Left colon (tissue), 2 donors: Measurements from ENCODE around the gene NSUN3. TPM values are rescaled to one million over a fixed set of nuclear protein-coding genes. Genes with fewer than 3 reads are reported as not detected.
"Not testable (repeated sequence)": the region's sequence is repeated elsewhere in the genome, so short reads cannot be mapped to it uniquely, and the experiment has no call there.

Experiments
- ATAC-seq: fragments of 200-7000 bp; cut with Tn5 transposase; one replicate; pipeline ENCODE4 v1.9.1; 2020; ENCODE audit warnings: mild to moderate bottlenecking, moderate library complexity
- DNase-seq, 2 donors: peaks; one replicate each; pipeline ENCODE4 v3.0.0-alpha.2; 2020
- intact Hi-C, 2 donors: fragments of 100-400 bp; cut with DNase I in 1 of 2; cut with micrococcal nuclease in 1 of 2; formaldehyde crosslinking; loops; one replicate each; pipeline versions ENCODE4 v1.11.2 to v1.14.0; 2022; cut with DNase I, micrococcal nuclease
- long read RNA-seq: library from polyadenylated mRNA; unstranded; transcript quantifications from one replicate; pipeline ENCODE4 v2.0.0, GENCODE V29; 2021
- total RNA-seq, 2 donors: library from RNA; stranded (reverse); fragmentation: NEBNext Ultra II Directional; extraction: Animal tissue kit (Norgen Biotek cat#: 25700); gene quantifications; one replicate each; pipeline ENCODE4 v1.2.1, GENCODE V29; 2021
- donor health status: DM: no; HTN: no; CAD: no.
- donor health status: DM: yes; HTN: yes; CAD: no.

Gene NSUN3
- 10 to 100 TPM; 20.0 to 21.9 TPM for total RNA-seq
- long read RNA-seq, transcript NSUN3-201 (6 exons, 3,289 nt): major isoform, 8 of 12 reads
- long read RNA-seq, partial matches to known transcripts: 1 of 12 reads
- long read RNA-seq, other reads (novel, unspliced or antisense): 2 of 12 reads

DNA sequence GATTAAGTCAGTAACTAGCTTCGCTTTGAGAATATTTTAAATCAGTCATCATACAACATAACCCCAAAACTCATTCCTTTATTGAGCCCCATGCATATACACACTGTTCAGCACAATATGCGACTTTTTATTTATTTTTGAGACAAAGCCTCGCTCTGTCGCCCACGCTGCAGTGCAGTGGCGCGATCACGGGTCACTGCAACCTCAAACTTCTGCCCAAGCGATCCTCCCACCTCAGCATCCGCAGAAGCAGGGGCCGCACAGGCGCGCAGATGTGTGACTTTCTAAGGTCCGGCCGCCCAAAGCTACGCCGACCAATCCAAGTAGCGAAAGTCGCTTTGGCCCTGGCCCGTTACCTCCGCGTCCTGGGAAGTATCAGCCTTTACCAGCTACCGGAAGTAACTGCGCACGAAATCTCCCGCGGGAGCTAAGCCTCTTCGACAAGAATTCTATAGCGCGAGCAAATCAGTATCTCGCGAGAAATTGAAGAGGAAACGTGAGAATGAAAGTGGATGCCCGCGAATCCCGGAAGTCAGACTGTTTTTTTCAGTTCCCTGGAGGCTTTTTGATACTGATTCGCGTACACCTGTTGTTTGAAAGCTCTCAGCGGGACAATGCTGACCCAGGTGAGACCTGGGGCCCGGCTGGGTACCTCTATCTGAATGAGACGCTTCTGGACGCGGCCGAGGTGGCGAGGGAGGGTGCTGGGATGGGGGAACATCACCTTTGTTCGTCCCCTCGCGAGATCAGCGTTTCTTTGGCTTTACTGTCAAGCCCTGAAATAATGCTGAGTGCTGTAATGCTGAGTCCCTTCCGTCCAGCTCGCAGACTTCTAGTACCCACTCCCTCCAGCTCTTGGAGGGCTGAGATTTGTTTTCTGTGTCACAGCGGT, at the start of gene NSUN3, which contains the start of gene DHFR2:
TSS of gene NSUN3 (plus strand) at position 549 of the 892 bp plus-strand sequence. CDS start at position 615, 66 bp downstream.
TSS of gene DHFR2 (minus strand) at position 404 of the 892 bp plus-strand sequence. CDS start 1,405 bp downstream, outside the sequence.
- DNase-seq (peak; percentile 91 to 96), ATAC-seq (peak; percentile 92)
- intact Hi-C loops: loop anchor here (10.0 kb wide), 2 partner anchors 48 to 88 kb away; partner anchors contain the start of gene PROS1 (in 1 of the 2)

GRCh38 chr3:94015025-94015424, 47.8 kb upstream of the NSUN3 start:
- ATAC-seq: no peak
- intact Hi-C loops: loop anchor here in 1 of 2 donors (10.0 kb wide), 1 partner anchor 50 kb away; the partner anchor contains the start of genes DHFR2 and NSUN3
- DNase-seq: no peak

DNA sequence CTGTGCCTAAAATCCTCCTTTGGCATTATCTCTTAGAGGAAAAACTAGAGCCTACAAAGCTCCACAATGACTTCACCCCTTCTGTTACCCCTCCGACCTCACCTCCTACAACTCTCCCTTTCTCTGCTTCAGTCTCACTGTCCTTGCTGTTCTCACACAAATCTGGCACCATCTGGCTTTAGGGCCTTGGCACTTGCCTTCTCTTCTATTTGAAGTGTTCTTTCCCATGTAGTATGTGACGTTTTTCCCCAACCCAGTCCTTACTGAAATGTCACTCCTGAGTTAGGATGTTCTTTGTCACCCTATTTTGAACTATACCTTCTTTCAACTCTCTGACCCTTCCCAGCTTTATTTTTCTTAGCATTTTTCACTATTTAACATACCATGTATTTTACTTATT, 43.2 kb upstream of the NSUN3 start:
- intact Hi-C loops: loop anchor here in 1 of 2 donors (10.0 kb wide), 1 partner anchor 45 kb away; the partner anchor contains the start of genes DHFR2 and NSUN3
- ATAC-seq (no peak), DNase-seq (no peak)

DNA sequence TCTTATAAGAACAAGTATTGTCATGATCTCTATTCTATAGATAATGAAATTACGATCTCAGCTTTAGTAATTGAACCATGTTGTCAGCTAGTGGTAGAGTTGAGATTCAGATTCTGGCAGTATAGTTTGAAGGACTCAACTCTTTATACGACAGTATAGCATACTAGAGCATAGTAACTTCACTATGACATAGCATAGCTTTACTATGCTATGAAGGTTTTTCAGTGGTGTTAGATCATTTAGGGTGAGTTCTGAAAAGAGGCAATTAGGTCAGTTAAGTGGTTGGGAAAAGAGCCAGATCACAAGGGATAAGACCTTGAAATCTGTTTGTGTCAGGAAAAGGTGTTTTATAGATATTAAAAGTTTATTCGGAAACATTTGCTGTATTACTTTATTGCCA, 42.6 kb upstream of the NSUN3 start:
- intact Hi-C loops: no loop called here
- DNase-seq (no peak), ATAC-seq (no peak)

DNA sequence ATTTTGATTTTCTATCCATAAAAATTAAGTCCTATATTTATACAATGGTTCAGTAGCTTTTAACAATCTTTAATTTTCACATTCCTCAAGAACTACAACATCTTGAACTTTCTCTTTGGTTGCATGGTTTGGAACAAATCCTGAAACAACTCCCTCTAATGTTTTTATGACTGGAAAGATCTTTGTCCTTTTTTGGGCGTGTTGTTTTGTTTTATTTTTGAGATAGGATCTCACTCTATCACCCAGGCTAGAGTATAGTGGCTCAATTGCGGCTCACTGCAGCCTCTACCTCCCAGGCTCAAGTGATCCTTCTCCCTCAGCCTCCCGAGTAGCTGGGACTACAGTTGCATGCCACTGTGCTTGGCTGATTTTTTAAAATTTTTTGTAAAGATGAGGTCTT, 38.5 kb upstream of the NSUN3 start:
- ATAC-seq: peak; percentile 53
- intact Hi-C loops: no loop called here
- peak; percentile 38 to 46 for DNase-seq

DNA sequence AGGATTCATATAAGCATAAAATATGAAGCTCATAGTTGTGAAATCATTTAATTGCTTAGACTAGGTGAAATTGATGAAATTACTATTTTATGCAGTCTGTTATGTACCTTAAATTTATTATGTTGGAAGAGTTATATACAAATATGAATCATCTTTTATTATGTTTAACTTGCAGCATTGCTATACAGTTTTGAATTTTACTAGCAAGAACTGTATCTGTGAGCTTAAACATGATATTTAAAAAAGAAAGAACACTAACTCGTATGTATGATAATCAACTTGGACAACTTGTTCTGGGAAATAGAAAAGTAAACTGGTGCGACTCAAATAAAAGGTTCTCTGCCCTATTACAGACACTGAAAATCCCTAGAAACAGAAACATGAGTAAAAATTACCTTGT, 36.2 kb upstream of the NSUN3 start:
- intact Hi-C loops: no loop called here
- DNase-seq: no peak
- ATAC-seq: peak; percentile 52

DNA sequence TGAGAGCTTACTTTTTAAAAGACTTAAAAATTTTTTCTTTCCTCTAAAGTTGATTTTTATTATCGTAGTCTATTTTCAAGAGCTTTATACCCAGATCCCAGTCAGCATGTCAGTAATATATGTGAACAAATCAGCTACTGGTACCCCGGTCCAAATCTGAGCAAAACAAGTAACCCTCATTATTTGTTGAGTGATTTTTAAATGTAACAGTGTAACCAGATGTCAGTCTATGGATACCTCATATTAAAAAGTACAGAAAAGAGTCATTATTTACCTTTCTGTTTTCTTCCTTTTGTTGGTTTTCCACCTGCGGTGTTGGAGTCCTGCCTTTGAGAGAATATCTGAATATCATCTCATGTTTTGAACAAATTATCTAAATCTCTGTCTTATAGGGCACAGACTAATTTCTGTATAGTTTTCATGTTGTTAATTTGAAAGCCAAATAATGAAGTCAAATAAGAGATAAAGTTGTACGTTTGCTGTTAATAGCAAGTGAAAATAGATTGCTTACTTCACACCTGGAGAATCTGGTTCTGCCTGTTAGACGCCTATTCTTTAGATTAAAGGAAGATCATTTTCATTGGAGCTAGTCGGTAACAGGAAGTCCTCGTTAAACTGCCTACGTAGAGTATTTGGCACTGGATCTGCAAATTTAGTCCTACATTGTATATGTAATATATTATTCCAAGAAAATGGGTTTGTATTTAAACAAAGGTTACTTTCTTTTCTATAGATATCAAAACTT, 34.6 kb upstream of the NSUN3 start, which contains the start of gene STX19:
TSS of gene STX19 (minus strand) at position 505 of the 745 bp plus-strand sequence. CDS start 13,328 bp downstream, outside the sequence.
- ATAC-seq: peak; percentile 53
- intact Hi-C loops: no loop called here
- DNase-seq: no peak

- intact Hi-C loops: no loop called here
- DNase-seq (no peak), ATAC-seq (peak; percentile 80)
Observed at GRCh38 chr3:94036909-94037507, 25.9 kb upstream of the NSUN3 start.

DNA sequence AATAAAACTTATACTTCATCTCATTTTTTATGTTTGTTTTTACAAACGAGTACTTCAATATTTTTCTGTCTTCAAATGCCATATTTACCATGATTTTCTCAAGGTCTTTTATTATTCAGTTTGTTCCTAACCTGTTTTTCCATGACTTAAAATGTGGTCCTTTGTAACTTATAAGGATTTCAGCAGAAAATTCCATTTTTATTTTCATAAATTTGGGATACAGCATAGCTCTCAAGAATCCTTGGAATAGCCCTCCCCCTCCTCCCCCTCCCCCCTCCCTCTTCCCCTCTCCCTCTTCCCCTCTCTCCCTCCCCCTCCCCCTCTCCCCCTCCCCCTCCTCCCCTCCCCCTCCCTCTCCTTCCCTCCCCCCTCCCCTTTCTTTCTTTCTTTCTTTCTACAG, 19.6 kb upstream of the NSUN3 start:
- intact Hi-C loops: no loop called here
- ATAC-seq (no peak), DNase-seq (no peak)

GRCh38 chr3:94044100-94044936, 18.5 kb upstream of the NSUN3 start:
- ATAC-seq, DNase-seq, intact Hi-C loops: not testable (repeated sequence)

- ATAC-seq (no peak), DNase-seq (no peak)
- intact Hi-C loops: no loop called here
Observed at GRCh38 chr3:94046533-94046932, 16.3 kb upstream of the NSUN3 start.

GRCh38 chr3:94049267-94049666, 13.6 kb upstream of the NSUN3 start:
- intact Hi-C loops: no loop called here
- ATAC-seq (no peak), DNase-seq (no peak)

DNA sequence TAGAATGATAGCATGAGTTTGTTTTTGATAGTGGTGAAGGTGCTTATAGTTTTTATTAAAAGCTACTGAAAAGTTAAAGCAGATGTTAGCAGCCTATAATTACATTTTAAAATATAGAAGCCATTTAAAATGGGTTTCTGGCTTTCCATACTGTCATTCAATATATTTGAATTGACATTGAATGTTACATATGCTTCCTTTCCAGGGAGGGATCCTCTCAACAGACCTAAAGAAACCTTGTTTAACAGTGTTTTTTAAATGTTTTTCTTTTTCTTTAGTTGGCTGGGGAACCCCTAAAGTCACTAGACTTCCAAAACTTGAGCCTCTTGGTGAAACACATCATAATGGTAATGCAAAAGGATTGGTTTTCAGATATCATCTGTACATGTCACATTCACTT, 12.3 kb upstream of the NSUN3 start:
- intact Hi-C loops: no loop called here
- DNase-seq: no peak
- no peak for ATAC-seq

- intact Hi-C loops: loop anchor here (10.0 kb wide), 2 partner anchors 46 to 86 kb away; partner anchors contain the start of gene PROS1 (in 1 of the 2)
- ATAC-seq (no peak), DNase-seq (no peak)
Observed at GRCh38 chr3:94061297-94061696, 1.6 kb upstream of the NSUN3 start.

- intact Hi-C loops: loop anchor here (10.0 kb wide), 2 partner anchors 49 to 89 kb away; partner anchors contain the start of gene PROS1 (in 1 of the 2)
- peak; percentile 25 for ATAC-seq
- DNase-seq: peak in 1 of 2 donors; percentile 14
Observed at GRCh38 chr3:94063496-94064119, 747 bp downstream of the NSUN3 start.

DNA sequence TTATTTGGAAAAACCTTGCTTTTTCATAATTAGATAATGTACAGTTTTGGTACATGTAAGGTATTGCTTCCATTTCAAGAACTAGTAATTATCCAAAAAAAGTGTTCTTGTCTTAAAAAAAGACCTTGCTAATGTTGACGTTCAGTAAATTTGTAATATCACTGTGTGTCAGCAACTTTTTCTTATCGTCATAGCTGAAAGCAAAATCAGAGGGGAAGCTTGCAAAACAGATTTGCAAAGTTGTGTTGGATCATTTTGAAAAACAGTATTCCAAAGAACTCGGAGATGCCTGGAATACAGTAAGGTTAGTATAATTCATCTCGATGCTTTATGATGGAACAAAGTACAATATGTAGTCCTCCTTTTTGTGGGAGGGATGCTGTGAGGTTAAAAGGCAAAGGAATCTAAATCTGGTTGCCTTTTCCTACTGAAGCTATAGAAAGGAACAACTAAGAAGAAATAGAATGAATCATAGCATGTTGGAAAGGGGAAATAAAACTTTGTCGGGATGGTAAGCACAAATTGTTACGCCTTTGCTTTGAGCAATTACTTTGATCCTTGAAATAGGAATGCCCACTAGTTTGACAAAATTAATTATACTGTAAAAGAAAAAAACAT, 1.5 kb downstream of the NSUN3 start:
- intact Hi-C loops: loop anchor here (10.0 kb wide), 2 partner anchors 50 to 90 kb away; partner anchors contain the start of gene PROS1 (in 1 of the 2)
- DNase-seq: no peak
- peak; percentile 46 for ATAC-seq

GRCh38 chr3:94065122-94065521, 2.3 kb downstream of the NSUN3 start:
- ATAC-seq (no peak), DNase-seq (no peak)
- intact Hi-C loops: loop anchor here (10.0 kb wide), 2 partner anchors 50 to 90 kb away; partner anchors contain the start of gene PROS1 (in 1 of the 2)
